ENCODE results near the gene CNR1.

The CNR1 gene

DNA sequence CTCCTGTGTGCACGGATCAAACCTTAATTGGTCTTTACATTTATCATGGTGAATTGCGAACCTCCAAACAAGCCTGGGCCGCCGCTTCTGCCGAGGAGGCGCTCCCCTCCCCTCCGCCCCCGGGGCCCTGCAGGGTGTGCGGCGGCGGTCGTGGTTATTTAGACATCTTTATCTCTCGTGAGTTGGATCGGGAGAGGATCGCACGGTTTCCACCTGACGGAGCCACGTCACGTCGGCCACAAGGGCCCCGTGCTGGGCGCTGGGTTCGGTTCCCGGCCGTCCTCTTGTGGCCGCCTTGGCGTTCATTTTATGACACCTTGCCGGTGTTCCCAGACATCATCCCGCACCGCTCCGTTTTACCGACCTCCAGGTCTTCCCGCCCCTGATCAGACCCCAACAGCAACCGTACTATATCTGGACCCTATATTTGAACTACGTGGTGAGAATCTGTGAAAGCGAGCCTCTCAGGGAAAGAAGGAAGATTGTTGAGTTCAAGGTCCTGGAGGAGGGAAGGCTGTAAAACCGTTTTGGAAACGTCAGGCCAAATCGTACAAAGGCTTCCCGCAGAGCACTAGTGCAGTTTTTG, 1.3 kb upstream of the CNR1 start:
- Histone ChIP-seq H3K4me1 (ENCODE audit: insufficient read depth, low read length) (no peaks in the 10 kb centered on the region), H3K9ac (ENCODE audit: low read depth, low read length) (no peak overlapping the region), H3K4me3 (ENCODE audit: low read length) (peak overlapping the region; percentile 82), H3K36me3 (ENCODE audit: insufficient read depth, low read depth, low read length) (no peaks in the 10 kb centered on the region), H3K9me3 (ENCODE audit: insufficient read depth, low read depth, low read length) (no peaks in the 10 kb centered on the region), H3K27ac (ENCODE audit: low read length) (no peak overlapping the region), H3K27me3 (ENCODE audit: insufficient read depth, low read length) (peaks cover 65% of the 10 kb centered on the region)

DNA sequence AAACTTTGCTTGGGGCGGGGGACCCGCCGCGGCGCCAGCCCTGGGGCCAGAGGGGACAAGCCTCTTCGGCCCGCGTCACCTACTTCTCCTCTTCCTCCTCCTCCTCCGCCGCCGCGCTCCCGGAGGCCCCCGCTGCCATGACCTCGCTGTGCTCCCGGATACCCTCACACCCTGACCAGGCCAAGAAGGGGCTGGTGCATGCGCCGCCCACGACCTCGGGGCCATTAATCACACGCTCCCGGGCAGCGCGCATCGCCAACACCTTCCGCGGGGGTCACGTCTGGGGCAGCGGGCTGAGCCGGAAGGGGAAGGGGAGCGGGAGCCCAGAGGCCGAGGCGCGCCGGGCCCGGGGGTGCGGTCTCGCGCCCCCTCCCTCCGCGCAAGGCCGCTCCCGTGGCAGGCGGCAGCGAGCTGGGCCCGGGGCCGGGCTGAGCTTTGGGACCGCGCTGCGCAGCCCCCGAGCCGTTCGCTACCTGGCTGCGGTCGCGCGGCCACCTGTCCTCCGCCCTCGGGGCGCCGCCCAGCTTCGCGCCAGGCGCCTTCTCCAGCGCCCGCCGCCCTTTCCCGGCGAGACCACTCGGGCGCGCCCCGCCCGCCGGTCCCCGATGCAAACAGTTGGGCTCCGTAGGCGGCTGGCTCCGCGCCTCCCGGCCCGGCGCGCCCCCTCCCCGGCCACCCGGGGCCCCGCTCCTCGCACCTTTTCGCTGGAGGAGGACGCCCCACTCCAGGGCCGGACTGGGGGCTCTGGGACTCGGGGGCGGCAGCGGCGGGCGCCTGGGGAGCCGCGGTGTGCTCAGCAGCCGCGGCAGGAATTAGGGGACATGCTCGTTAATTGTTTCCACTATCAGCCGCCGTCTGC, 575 bp upstream of the CNR1 start:
- Histone ChIP-seq H3K4me3 (ENCODE audit: low read length) (peak overlapping the region; percentile 82), H3K4me1 (ENCODE audit: insufficient read depth, low read length) (no peaks in the 10 kb centered on the region), H3K27ac (ENCODE audit: low read length) (no peak overlapping the region), H3K36me3 (ENCODE audit: insufficient read depth, low read depth, low read length) (no peaks in the 10 kb centered on the region), H3K9ac (ENCODE audit: low read depth, low read length) (peak overlapping the region; percentile 52; the same call in 1 of the 2 replicates), H3K9me3 (ENCODE audit: insufficient read depth, low read depth, low read length) (no peaks in the 10 kb centered on the region), H3K27me3 (ENCODE audit: insufficient read depth, low read length) (peaks cover 65% of the 10 kb centered on the region)

DNA sequence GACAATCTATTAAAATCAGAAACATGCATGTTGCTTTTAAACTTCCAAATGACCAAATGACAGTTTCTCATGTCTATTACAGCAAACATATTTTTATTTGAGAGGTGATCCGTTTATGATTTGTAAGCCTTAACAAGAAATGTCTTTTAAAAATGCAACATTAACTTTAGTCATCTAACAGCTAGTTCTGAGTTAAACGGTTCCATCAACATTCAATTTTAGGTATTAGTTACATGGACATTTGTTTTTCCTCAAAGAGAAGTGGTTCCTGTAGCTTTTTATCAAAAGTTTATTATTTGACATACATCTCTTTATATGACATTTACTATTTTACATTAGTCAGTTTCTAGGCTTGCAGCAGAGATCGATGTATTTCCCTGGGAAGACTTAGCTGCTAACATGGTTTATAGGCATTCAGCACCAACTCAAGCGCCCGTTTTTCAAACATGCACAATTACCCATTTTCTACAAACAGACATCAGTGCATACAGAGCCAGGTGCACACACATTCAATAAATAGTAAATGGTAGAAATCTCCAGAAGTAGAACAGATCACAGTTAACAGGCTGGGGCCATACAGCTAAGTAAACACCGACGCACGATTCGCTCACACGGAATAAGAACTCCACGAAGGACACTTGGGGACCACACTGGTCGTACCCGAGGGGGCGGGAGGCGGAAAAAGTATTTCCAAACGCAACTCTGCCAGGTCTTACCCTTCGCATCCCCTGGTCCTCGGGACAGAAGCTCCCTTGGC, 882 bp downstream of the CNR1 start:
- Histone ChIP-seq H3K36me3 (ENCODE audit: insufficient read depth, low read depth, low read length) (no peaks in the 10 kb centered on the region), H3K27me3 (ENCODE audit: insufficient read depth, low read length) (peaks cover 60% of the 10 kb centered on the region), H3K4me1 (ENCODE audit: insufficient read depth, low read length) (no peaks in the 10 kb centered on the region), H3K9me3 (ENCODE audit: insufficient read depth, low read depth, low read length) (no peaks in the 10 kb centered on the region), H3K4me3 (ENCODE audit: low read length) (peak overlapping the region; percentile 82), H3K9ac (ENCODE audit: low read depth, low read length) (peak overlapping the region; percentile 52; the same call in 1 of the 2 replicates), H3K27ac (ENCODE audit: low read length) (no peak overlapping the region)

DNA sequence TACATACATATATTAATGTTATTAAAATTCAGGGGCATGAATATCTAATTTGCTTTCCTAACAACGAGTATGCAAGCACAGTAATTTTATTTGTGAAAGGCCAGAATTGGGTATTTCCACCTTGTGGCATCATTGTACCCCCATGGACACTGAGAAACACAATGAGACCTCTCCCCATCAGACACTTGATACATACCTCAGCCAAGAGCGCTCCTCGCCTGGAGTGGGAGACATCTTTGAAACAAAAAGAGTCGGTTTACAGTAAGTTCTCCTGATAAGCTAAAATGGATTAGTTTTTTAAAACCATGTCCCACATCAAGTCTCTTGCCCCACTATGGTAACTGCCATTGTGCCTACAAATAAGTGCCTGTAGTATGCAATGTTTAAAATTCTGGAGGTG, 2.1 kb downstream of the CNR1 start:
- Histone ChIP-seq H3K4me1 (ENCODE audit: insufficient read depth, low read length) (0 out of 2 replicates have a peak, but pooled peaks cover under 1% of the 10 kb centered on the region), H3K27ac (ENCODE audit: low read length) (no peak overlapping the region), H3K9me3 (ENCODE audit: insufficient read depth, low read depth, low read length) (no peaks in the 10 kb centered on the region), H3K4me3 (ENCODE audit: low read length) (no peak overlapping the region), H3K9ac (ENCODE audit: low read depth, low read length) (no peak overlapping the region), H3K27me3 (ENCODE audit: insufficient read depth, low read length) (peaks cover 48% of the 10 kb centered on the region), H3K36me3 (ENCODE audit: insufficient read depth, low read depth, low read length) (no peaks in the 10 kb centered on the region)

DNA sequence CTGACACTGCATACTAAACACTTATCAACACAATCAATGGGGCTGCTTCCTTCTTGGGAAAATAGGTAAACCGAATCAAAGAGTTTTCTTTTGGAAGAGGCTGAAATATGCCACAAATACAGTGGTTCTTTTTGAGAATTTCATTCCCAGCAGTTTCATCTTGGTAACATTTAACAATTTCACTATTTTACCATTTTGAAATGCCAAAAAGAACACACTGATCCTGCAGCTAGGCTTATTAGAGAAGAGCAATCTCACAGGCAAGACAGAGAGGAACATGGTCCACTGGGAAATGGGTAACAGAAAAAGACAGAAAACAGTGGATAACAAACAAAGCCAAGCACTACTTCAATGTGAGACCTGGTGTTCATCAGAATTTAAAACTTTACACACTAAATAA, 2.5 kb downstream of the CNR1 start:
- no peaks in the 10 kb centered on the region for H3K9me3 ChIP-seq (ENCODE audit: insufficient read depth, low read depth, low read length)
- H3K9ac ChIP-seq (ENCODE audit: low read depth, low read length): no peak overlapping the region
- peaks cover 43% of the 10 kb centered on the region for H3K27me3 ChIP-seq (ENCODE audit: insufficient read depth, low read length)
- H3K4me1 ChIP-seq (ENCODE audit: insufficient read depth, low read length): 0 out of 2 replicates have a peak, but pooled peaks cover 3% of the 10 kb centered on the region
- no peak overlapping the region for H3K4me3 ChIP-seq (ENCODE audit: low read length)
- H3K36me3 ChIP-seq (ENCODE audit: insufficient read depth, low read depth, low read length): no peaks in the 10 kb centered on the region
- H3K27ac ChIP-seq (ENCODE audit: low read length): no peak overlapping the region

DNA sequence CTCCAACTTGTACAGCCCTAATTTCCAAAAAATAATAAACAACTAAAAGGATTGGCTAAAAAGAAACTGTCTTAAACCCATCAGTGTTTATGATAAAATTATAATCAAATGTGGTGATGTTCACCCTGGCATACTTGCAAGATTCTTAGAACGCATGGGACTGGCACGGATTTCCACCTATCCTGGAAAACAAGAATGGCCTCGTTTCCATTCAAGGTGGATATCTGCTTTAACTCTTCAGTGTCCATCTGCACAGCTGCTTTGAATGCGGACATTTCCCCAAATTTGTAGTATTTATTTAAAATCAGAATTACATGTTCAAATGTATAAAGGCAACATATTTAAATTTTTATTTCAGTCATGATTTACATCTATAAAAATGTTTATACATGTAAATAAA, 4.2 kb downstream of the CNR1 start:
- H3K4me3 ChIP-seq (ENCODE audit: low read length): no peak overlapping the region
- H3K9ac ChIP-seq (ENCODE audit: low read depth, low read length): no peak overlapping the region
- H3K36me3 ChIP-seq (ENCODE audit: insufficient read depth, low read depth, low read length): no peaks in the 10 kb centered on the region
- no peaks in the 10 kb centered on the region for H3K9me3 ChIP-seq (ENCODE audit: insufficient read depth, low read depth, low read length)
- no peak overlapping the region for H3K27ac ChIP-seq (ENCODE audit: low read length)
- H3K27me3 ChIP-seq (ENCODE audit: insufficient read depth, low read length): peaks cover 26% of the 10 kb centered on the region
- H3K4me1 ChIP-seq (ENCODE audit: insufficient read depth, low read length): 0 out of 2 replicates have a peak, but pooled peaks cover 6% of the 10 kb centered on the region

DNA sequence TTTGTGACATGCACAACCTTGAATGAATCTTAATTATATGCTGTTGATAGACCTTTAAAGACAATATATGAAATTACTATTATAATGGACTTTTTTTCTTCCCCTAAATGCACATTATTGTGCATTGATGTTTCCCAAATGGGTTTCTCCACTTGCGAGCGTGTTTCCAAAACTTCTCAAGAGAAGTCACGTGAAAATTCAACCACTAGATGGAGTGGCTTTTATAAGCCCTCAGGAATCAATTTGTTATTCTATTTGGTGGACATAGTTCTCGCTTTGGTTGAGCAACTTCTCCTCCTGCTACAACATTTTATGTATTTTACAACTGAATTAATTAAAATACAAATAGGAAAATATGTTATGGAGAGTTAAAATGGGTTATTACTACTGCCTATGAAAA, 9.0 kb downstream of the CNR1 start:
- no peak overlapping the region for H3K9ac ChIP-seq (ENCODE audit: low read depth, low read length)
- 0 out of 2 replicates have a peak, but pooled peaks cover 6% of the 10 kb centered on the region for H3K4me1 ChIP-seq (ENCODE audit: insufficient read depth, low read length)
- H3K4me3 ChIP-seq (ENCODE audit: low read length): no peak overlapping the region
- H3K36me3 ChIP-seq (ENCODE audit: insufficient read depth, low read depth, low read length): no peaks in the 10 kb centered on the region
- no peaks in the 10 kb centered on the region for H3K9me3 ChIP-seq (ENCODE audit: insufficient read depth, low read depth, low read length)
- H3K27ac ChIP-seq (ENCODE audit: low read length): no peak overlapping the region
- H3K27me3 ChIP-seq (ENCODE audit: insufficient read depth, low read length): no peaks in the 10 kb centered on the region

DNA sequence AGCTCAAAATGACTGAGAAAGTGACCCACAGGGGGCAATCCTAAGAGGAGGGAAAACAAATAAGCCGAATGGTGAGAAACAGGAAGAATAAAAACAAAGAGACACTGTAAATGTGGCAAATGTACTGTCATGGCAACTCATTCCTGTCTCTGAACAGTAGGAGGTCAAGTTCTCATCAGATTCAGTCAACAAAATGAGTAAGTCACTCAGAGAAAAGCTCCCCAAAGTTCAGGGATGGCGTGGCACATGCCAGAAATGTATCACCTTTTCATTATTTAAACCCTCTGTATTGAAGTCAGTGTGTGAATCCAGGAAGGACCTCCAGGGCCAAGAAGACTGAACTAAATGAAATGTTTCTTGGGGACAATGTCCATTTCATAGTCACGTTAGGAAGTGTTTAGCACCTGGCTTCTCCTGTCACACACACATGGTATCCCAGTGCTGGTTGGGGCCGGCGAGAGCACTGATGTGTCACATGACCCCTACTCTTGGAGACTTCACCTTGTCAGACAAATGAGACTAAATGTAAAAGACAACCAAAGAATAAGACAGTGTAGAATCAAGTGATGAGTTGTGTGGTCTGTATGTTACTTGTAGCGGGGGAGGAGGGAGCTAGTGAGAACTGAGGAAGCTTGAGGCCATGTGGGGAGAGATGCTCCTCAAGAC, 20.7 kb downstream of the CNR1 start:
- Histone ChIP-seq H3K27me3 (ENCODE audit: insufficient read depth, low read length) (no peaks in the 10 kb centered on the region), H3K4me3 (ENCODE audit: low read length) (no peak overlapping the region), H3K4me1 (ENCODE audit: insufficient read depth, low read length) (peaks cover 11% of the 10 kb centered on the region; the same call in 1 of the 2 replicates), H3K9ac (ENCODE audit: low read depth, low read length) (no peak overlapping the region), H3K27ac (ENCODE audit: low read length) (no peak overlapping the region), H3K36me3 (ENCODE audit: insufficient read depth, low read depth, low read length) (no peaks in the 10 kb centered on the region), H3K9me3 (ENCODE audit: insufficient read depth, low read depth, low read length) (no peaks in the 10 kb centered on the region)

DNA sequence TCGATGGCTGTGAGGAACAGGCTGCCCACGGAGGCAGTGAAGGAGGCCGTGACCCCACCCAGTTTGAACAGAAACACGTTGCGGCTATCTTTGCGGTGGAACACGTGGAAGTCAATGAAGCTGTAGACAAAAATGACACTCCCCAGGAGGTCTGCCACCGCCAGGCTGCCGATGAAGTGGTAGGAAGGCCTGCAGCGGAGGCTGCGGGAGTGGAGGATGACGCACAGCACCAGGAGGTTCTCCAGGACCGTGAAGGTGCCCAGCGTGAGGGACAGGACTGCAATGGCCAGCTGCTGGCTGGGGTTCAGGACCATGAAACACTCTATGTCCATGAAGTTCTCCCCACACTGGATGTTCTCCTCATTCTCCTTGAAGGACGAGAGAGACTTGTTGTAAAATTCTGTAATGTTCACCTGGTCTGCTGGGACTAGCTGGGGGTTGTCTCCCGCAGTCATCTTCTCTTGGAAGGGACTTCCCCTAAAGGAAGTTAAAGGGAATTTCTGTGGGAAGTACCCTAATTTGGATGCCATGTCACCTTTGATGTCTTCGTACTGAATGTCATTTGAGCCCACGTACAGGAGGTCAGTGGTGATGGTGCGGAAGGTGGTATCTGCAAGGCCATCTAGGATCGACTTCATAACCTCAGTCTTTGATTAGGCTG, 21.4 kb downstream of the CNR1 start:
- Histone ChIP-seq H3K9ac (ENCODE audit: low read depth, low read length) (no peak overlapping the region), H3K36me3 (ENCODE audit: insufficient read depth, low read depth, low read length) (no peaks in the 10 kb centered on the region), H3K9me3 (ENCODE audit: insufficient read depth, low read depth, low read length) (no peaks in the 10 kb centered on the region), H3K27ac (ENCODE audit: low read length) (no peak overlapping the region), H3K4me1 (ENCODE audit: insufficient read depth, low read length) (peaks cover 16% of the 10 kb centered on the region; the same call in 1 of the 2 replicates), H3K27me3 (ENCODE audit: insufficient read depth, low read length) (no peaks in the 10 kb centered on the region), H3K4me3 (ENCODE audit: low read length) (no peak overlapping the region)

DNA sequence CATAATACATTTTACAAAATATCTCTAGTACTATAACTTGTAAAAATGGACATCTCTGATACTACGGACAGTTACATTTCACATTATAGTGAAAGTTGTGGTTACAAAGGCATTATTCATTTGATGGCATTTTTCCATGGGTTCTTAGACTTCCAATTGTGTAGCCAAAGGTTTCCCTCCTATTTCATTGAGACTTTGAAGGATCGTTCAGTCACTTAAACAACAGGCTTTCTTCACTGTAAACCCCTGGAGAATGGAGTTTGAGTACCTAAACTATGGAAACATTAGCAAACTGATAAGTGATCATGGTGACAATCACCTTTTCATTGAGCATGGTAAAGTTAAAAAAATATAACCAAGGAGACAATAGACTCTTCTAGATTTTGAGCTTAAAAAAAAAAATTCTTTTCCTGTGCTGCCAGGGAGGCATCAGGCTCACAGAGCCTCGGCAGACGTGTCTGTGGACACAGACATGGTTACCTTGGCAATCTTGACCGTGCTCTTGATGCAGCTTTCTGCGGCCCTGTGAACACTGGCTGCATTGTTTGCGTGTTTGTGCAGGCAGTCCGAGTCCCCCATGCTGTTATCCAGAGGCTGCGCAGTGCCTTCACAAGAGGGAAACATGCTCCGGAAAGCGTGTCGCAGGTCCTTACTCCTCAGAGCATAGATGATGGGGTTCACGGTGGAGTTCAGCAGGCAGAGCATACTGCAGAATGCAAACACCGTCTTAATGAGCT, 22.6 kb downstream of the CNR1 start:
- Histone ChIP-seq H3K9me3 (ENCODE audit: insufficient read depth, low read depth, low read length) (no peaks in the 10 kb centered on the region), H3K4me1 (ENCODE audit: insufficient read depth, low read length) (peaks cover 16% of the 10 kb centered on the region; the same call in 1 of the 2 replicates), H3K36me3 (ENCODE audit: insufficient read depth, low read depth, low read length) (no peaks in the 10 kb centered on the region), H3K4me3 (ENCODE audit: low read length) (no peak overlapping the region), H3K27ac (ENCODE audit: low read length) (no peak overlapping the region), H3K27me3 (ENCODE audit: insufficient read depth, low read length) (no peaks in the 10 kb centered on the region), H3K9ac (ENCODE audit: low read depth, low read length) (no peak overlapping the region)
